Common myeloid progenitor, CD34-positive (primary cell): ENCODE data around the gene SPIN2A.
"Not testable (repeated sequence)": the region's sequence is repeated elsewhere in the genome, so short reads cannot be mapped to it uniquely, and the experiment has no call there.

Experiments used
- CTCF ChIA-PET: fragments of 350-600 bp; sonication (Branson Sonifier 250); formaldehyde crosslinking; loops from one replicate; lab custom pipeline; 2021; ENCODE audit warnings: antibody characterized with exemption; lab: Charles Lee
- POLR2A ChIA-PET: fragments of 350-600 bp; sonication (Branson Sonifier 250); formaldehyde crosslinking; loops from one replicate; lab custom pipeline; 2021; ENCODE audit warnings: antibody characterized with exemption; lab: Charles Lee
- DNase-seq, 3 donors: peaks; one replicate each; pipeline versions ENCODE4 v3.0.0 to v3.0.0-alpha.2; 2013
- H3K27ac ChIP-seq, 2 experiments: 1 replicate in 1 of 2; 2 replicates in 1 of 2; pipeline ENCODE4 v1.7.0; 2013; ENCODE audit warnings: inconsistent platforms in 2 of 2, low read length in 2 of 2, mild to moderate bottlenecking in 2 of 2, low read depth in 1 of 2, moderate library complexity in 1 of 2; ENCODE audit not compliant: severe bottlenecking in 2 of 2, insufficient read depth in 1 of 2, poor library complexity in 1 of 2
- H3K27me3 ChIP-seq, 5 experiments: replicated peaks in 2 of 5; 1 replicate in 3 of 5; 2 replicates in 2 of 5; pipeline versions ENCODE4 v1.6.1 to v1.7.0; 2013; ENCODE audit warnings: low read length in 4 of 5, mild to moderate bottlenecking in 2 of 5, moderate library complexity in 2 of 5, inconsistent platforms in 1 of 5; ENCODE audit not compliant: insufficient read depth in 5 of 5, control insufficient read depth in 4 of 5
- H3K36me3 ChIP-seq, 4 experiments: 1 replicate in 2 of 4; 2 replicates in 2 of 4; pipeline versions ENCODE4 v1.6.1 to v1.7.0; 2013; ENCODE audit warnings: low read length in 3 of 4, control low read depth in 1 of 4, mild to moderate bottlenecking in 1 of 4; ENCODE audit not compliant: control insufficient read depth in 4 of 4, insufficient read depth in 4 of 4
- H3K4me1 ChIP-seq, 4 experiments: 1 replicate in 3 of 4; 2 replicates in 1 of 4; pipeline versions ENCODE4 v1.6.1 to v1.7.1; 2013; ENCODE audit warnings: low read length in 3 of 4, mild to moderate bottlenecking in 3 of 4, control low read depth in 1 of 4, inconsistent platforms in 1 of 4, moderate library complexity in 1 of 4; ENCODE audit not compliant: control insufficient read depth in 4 of 4, insufficient read depth in 4 of 4; ENCODE audit errors: control extremely low read depth in 1 of 4
- H3K4me3 ChIP-seq, 7 experiments: 1 replicate in 4 of 7; 2 replicates in 3 of 7; pipeline versions ENCODE4 v1.5.1 to v1.7.0; 2013; ENCODE audit warnings: mild to moderate bottlenecking in 7 of 7, low read length in 6 of 7, moderate library complexity in 6 of 7, inconsistent platforms in 2 of 7, low read depth in 2 of 7, control low read depth in 1 of 7; ENCODE audit not compliant: insufficient read depth in 4 of 7, control insufficient read depth in 1 of 7; ENCODE audit errors: extremely low read depth in 1 of 7
- H3K9me3 ChIP-seq, 5 experiments: 1 replicate in 4 of 5; 2 replicates in 1 of 5; pipeline versions ENCODE4 v1.6.1 to v1.7.1; 2013; ENCODE audit warnings: low read length in 4 of 5, mild to moderate bottlenecking in 2 of 5, inconsistent platforms in 1 of 5, low read depth in 1 of 5, moderate library complexity in 1 of 5; ENCODE audit not compliant: control insufficient read depth in 4 of 5, insufficient read depth in 2 of 5; ENCODE audit errors: control extremely low read depth in 1 of 5
- WGBS: methylation state at CpG from one replicate; pipeline ENCODE4 v1.1.5; 2013; ENCODE audit not compliant: insufficient coverage; 5-methylcytosine and 5-hydroxymethylcytosine counted together

Gene SPIN2A

GRCh38 chrX:57132046-57132445, 5.2 kb downstream of the SPIN2A start:
- DNase-seq: no peak
- H3K27ac ChIP-seq: no peak overlapping the region
- H3K36me3 ChIP-seq: peaks cover 0 to 2% (median 0%) of the 10 kb centered on the region in 4 experiments
- H3K4me3 ChIP-seq: no peak overlapping the region
- 91% methylated on average over 4 of the region's 7 CpGs for WGBS
- H3K27me3 ChIP-seq: no peaks in the 10 kb centered on the region
- no peaks in the 10 kb centered on the region for H3K9me3 ChIP-seq
- ChIA-PET CTCF (no interaction called here), POLR2A (no interaction called here)
- no peaks in the 10 kb centered on the region for H3K4me1 ChIP-seq

DNA sequence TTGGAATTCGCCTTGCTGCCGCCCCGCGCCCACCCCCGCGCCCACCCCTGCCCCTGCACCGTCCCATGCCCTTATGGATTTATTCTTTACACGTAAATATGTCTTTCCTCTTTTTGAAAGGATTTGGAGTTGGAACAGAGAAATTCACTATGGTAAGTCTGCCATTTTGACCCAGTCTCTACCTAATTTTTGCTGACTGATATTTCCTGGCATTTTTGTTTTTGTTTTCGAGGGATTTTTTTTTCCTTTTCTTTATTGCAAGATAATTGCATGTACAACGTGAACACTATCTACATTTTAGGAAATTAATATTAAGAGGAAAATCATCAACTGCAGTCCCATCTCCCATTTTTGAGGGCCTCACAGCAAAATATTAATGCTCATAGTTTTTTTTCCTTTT, 15.4 kb downstream of the SPIN2A start:
- WGBS: no CpG with 5 or more reads among the region's 10 CpGs
- Histone ChIP-seq H3K4me1 (peaks cover 0 to 2% (median 0%) of the 10 kb centered on the region in 4 experiments), H3K36me3 (peaks cover 0 to 3% (median 0%) of the 10 kb centered on the region in 4 experiments), H3K9me3 (no peaks in the 10 kb centered on the region), H3K27ac (peak overlapping the region in 1 of 2 experiments; percentile 68), H3K4me3 (peak overlapping the region in 6 of 7 experiments; percentile 64 to 84 (median 70)), H3K27me3 (no peaks in the 10 kb centered on the region)
- ChIA-PET CTCF (no interaction called here), POLR2A (no interaction called here)
- DNase-seq: peak in 1 of 3 donors; percentile 1

- CTCF ChIA-PET: no interaction called here
Measured at GRCh38 chrX:57121162-57121755, 15.9 kb downstream of the SPIN2A start, which contains the start of gene SPIN2B. SPIN2B (minus strand) TSS chrX:57121548.

GRCh38 chrX:57120619-57121161, 16.5 kb downstream of the SPIN2A start:
- peak overlapping the region in 6 of 7 experiments; percentile 53 to 84 (median 68) for H3K4me3 ChIP-seq
- H3K27ac ChIP-seq, H3K36me3 ChIP-seq, H3K4me1 ChIP-seq, POLR2A ChIA-PET, H3K27me3 ChIP-seq, H3K9me3 ChIP-seq, DNase-seq, CTCF ChIA-PET: not testable (repeated sequence)
- 40% methylated on average over 9 of the region's 12 CpGs for WGBS

More at GRCh38 chrX:57121162-57121755, 15.9 kb downstream of the SPIN2A start, which contains the start of gene SPIN2B:
- DNase-seq: peak; percentile 88 to 97 (median 94)
- Histone ChIP-seq H3K9me3 (no peaks in the 10 kb centered on the region), H3K27ac (peak within 1 kb of the TSS in 1 of 2 experiments; percentile 68), H3K4me3 (peak within 1 kb of the TSS; percentile 62 to 84 (median 68)), H3K4me1 (peaks cover 0 to 2% (median 0%) of the 10 kb centered on the region in 4 experiments), H3K27me3 (no peaks in the 10 kb centered on the region), H3K36me3 (peaks cover 0 to 3% (median 0%) of the 10 kb centered on the region in 4 experiments)
- POLR2A ChIA-PET: interaction anchor here (0.6 kb wide), 1 partner anchor 39 kb away, joined by 3 read pairs; no protein-coding TSS in a partner anchor
- WGBS: 38% methylated on average over 42 of the region's 43 CpGs

- H3K4me3 ChIP-seq: no peak overlapping the region
- WGBS: no CpG with 5 or more reads among the region's 1 CpG
- H3K27me3 ChIP-seq: no peaks in the 10 kb centered on the region
- peaks cover 0 to 3% (median 0%) of the 10 kb centered on the region in 4 experiments for H3K36me3 ChIP-seq
- ChIA-PET POLR2A (interaction anchor here (0.6 kb wide), 1 partner anchor 538 kb away, joined by 3 read pairs; no protein-coding TSS in a partner anchor), CTCF (no interaction called here)
- no peak overlapping the region for H3K27ac ChIP-seq
- DNase-seq: no peak
- H3K9me3 ChIP-seq: no peaks in the 10 kb centered on the region
- H3K4me1 ChIP-seq: peaks cover 0 to 2% (median 0%) of the 10 kb centered on the region in 4 experiments
Measured at GRCh38 chrX:57119416-57119815, 17.8 kb downstream of the SPIN2A start.

GRCh38 chrX:57117566-57117965, 19.6 kb downstream of the SPIN2A start:
- H3K27me3 ChIP-seq, POLR2A ChIA-PET, DNase-seq, H3K36me3 ChIP-seq, H3K27ac ChIP-seq, H3K4me1 ChIP-seq, H3K9me3 ChIP-seq, H3K4me3 ChIP-seq: not testable (repeated sequence)
- CTCF ChIA-PET: interaction anchor here (0.6 kb wide), 1 partner anchor 143 kb away, joined by 3 read pairs; no protein-coding TSS in a partner anchor
- WGBS: 31% methylated on average over 2 of the region's 4 CpGs

DNA sequence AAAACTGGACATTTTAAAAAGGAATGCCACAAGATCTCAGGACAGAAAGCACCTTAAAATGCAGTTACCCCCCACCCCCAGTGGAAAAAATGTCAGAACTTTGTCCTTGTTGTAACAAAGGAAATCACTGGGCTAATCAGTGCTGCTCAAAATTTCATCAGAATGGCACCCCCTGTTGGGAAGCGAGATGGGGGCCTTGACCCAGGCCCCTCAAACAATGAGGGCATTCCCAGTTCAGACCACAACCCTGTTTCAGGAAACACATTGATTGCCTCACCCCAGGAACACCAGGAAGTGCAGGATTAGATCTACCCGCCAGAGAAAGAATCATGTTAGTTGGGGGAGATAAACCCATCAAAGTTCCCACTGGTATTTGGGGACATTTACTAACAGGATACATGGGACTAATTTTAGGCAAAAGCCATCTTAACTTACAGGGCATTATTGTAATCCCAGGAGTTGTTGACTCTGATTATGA, 32.2 kb downstream of the SPIN2A start:
- CTCF ChIA-PET: no interaction called here
- POLR2A ChIA-PET: no interaction called here

More for the DNA sequence above, 32.2 kb downstream of the SPIN2A start:
- no peak overlapping the region for H3K27ac ChIP-seq
- no CpG with 5 or more reads among the region's 2 CpGs for WGBS
- no peaks in the 10 kb centered on the region for H3K4me1 ChIP-seq
- H3K27me3 ChIP-seq: no peaks in the 10 kb centered on the region
- no peak overlapping the region for H3K4me3 ChIP-seq
- DNase-seq: no peak
- H3K36me3 ChIP-seq: peaks cover 0 to 19% (median 0%) of the 10 kb centered on the region in 4 experiments
- peaks cover 0 to 6% (median 4%) of the 10 kb centered on the region in 5 experiments for H3K9me3 ChIP-seq
